PC-9 (cell line): Measurements from ENCODE around the gene ZNF784.

Source experiments
- EZH2 ChIP-seq: fragments of 200-600 bp; sonication (generic); IDR thresholded peaks from 2 replicates; pipeline ENCODE4 v1.8.0; 2017; ENCODE audit warnings: antibody characterized with exemption, low read depth
- TF ChIP-seq, protein P1 (sequence below): fragments of 200-600 bp; sonication (generic); conservative IDR thresholded peaks from 2 replicates; pipeline ENCODE4 v1.6.1; 2017; ENCODE audit warnings: mixed run types, antibody characterized with exemption, mild to moderate bottlenecking, moderate library complexity

DNA sequence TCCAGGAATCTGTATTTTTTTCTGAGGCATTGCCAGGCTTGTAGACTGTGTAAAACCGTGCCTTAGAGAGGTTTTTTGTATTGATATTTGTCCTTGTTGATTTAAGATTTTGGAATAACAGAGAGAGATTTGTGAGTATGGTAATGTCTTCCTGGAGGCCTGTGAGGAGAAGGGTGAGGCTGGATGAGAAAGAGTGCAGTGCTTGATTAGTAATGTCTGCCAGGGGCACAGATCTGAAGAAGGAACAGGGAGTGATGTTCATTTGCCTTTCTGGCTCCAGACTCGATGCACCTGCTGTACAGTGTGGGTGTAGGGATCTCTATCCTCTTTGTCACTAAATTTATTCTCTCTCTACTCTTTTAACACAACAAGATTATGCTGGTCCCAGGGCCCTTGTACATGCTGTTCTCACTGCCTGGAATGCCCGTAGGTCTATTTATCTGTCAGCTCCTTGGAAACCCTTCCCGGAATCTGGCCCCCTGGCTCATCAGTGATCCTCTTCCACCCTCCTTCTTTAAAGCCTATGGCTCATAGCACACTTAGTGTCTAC lies 29.3 kb downstream of the ZNF784 start:
- TF ChIP-seq, protein P1, sequence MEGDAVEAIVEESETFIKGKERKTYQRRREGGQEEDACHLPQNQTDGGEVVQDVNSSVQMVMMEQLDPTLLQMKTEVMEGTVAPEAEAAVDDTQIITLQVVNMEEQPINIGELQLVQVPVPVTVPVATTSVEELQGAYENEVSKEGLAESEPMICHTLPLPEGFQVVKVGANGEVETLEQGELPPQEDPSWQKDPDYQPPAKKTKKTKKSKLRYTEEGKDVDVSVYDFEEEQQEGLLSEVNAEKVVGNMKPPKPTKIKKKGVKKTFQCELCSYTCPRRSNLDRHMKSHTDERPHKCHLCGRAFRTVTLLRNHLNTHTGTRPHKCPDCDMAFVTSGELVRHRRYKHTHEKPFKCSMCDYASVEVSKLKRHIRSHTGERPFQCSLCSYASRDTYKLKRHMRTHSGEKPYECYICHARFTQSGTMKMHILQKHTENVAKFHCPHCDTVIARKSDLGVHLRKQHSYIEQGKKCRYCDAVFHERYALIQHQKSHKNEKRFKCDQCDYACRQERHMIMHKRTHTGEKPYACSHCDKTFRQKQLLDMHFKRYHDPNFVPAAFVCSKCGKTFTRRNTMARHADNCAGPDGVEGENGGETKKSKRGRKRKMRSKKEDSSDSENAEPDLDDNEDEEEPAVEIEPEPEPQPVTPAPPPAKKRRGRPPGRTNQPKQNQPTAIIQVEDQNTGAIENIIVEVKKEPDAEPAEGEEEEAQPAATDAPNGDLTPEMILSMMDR, result no peak
- TF ChIP-seq EZH2, result no peak
